Spleen (tissue), 11 donors: ENCODE measurements around the gene RASEF. TPM values are rescaled to one million over a fixed set of nuclear protein-coding genes. Genes with fewer than 3 reads are reported as not detected.

Experiments used
- DNase-seq: peaks from one replicate; pipeline ENCODE4 v3.0.0-alpha.2; 2020
- H3K27ac ChIP-seq, 8 donors: fragments of 200-600 bp; sonication (generic) in 7 of 8; 1 replicate in 4 of 8; 2 replicates in 4 of 8; pipeline versions ENCODE4 v1.5.0 to v1.8.0; 2016 to 2021; ENCODE audit warnings: inconsistent platforms in 4 of 8, mild to moderate bottlenecking in 4 of 8, moderate library complexity in 1 of 8
- H3K27me3 ChIP-seq, 7 donors: fragments of 200-600 bp; sonication (generic) in 6 of 7; replicated peaks in 1 of 7; 1 replicate in 4 of 7; 2 replicates in 3 of 7; pipeline versions ENCODE4 v1.5.0 to v1.8.0; 2016 to 2021; ENCODE audit warnings: inconsistent platforms in 3 of 7, mild to moderate bottlenecking in 1 of 7
- H3K36me3 ChIP-seq, 6 donors: fragments of 200-600 bp; sonication (generic) in 5 of 6; 1 replicate in 4 of 6; 2 replicates in 2 of 6; pipeline versions ENCODE4 v1.5.0 to v1.8.0; 2016 to 2021; ENCODE audit warnings: inconsistent platforms in 2 of 6
- H3K4me1 ChIP-seq, 6 donors: fragments of 200-600 bp; sonication (generic) in 5 of 6; 1 replicate in 3 of 6; 2 replicates in 3 of 6; pipeline versions ENCODE4 v1.5.0 to v1.8.0; 2016 to 2021; ENCODE audit warnings: inconsistent platforms in 3 of 6
- H3K4me3 ChIP-seq, 8 donors: fragments of 200-600 bp; sonication (generic) in 7 of 8; 1 replicate in 4 of 8; 2 replicates in 4 of 8; pipeline versions ENCODE4 v1.5.0 to v1.8.0; 2016 to 2021; ENCODE audit warnings: inconsistent platforms in 4 of 8, mild to moderate bottlenecking in 4 of 8, moderate library complexity in 2 of 8
- H3K9me3 ChIP-seq, 8 donors: fragments of 200-600 bp; sonication (generic) in 7 of 8; 1 replicate in 4 of 8; 2 replicates in 4 of 8; pipeline versions ENCODE4 v1.5.0 to v1.8.0; 2016 to 2021; ENCODE audit warnings: inconsistent platforms in 4 of 8
- POLR2A ChIP-seq, 3 donors: fragments of 450-650 bp; IDR thresholded peaks; one replicate each; pipeline ENCODE4 v1.5.1; 2017; ENCODE audit warnings: antibody characterized with exemption in 3 of 3, mild to moderate bottlenecking in 1 of 3
- POLR2AphosphoS5 ChIP-seq, 3 donors: sonication (generic); formaldehyde crosslinking; IDR thresholded peaks; one replicate each; pipeline ENCODE4 v1.5.1; 2017; ENCODE audit warnings: antibody characterized with exemption in 3 of 3
- WGBS, 5 donors: extraction: QIAGEN DNeasy Blood & Tissue Kit in 3 of 5; methylation state at CpG; one replicate each; pipeline versions ENCODE4 v1.1.5 to v1.1.7; 2013 to 2018; 5-methylcytosine and 5-hydroxymethylcytosine counted together
- intact Hi-C: fragments of 100-400 bp; cut with DNase I; formaldehyde crosslinking; loops from one replicate; pipeline ENCODE4 v1.15.0; 2023; ENCODE audit warnings: low total_unique reads
- polyA plus RNA-seq, 3 donors: library from polyadenylated mRNA; stranded (reverse); fragments of 200-250 nt; gene quantifications; one replicate each; pipeline ENCODE4 v1.2.1, GENCODE V29; 2013
- total RNA-seq, 7 donors: library from RNA; depleted of rRNA in 3 of 7; stranded (reverse); fragments of >200 nt in 3 of 7; fragmentation: NEBNext Ultra II Directional in 4 of 7; extraction: Animal tissue kit (Norgen Biotek cat#: 25700) in 4 of 7; gene quantifications; one replicate each; pipeline versions ENCODE4 v1.1.0 to v1.2.1, GENCODE V29; 2016 to 2021
- TF ChIP-seq, protein P1 (sequence below), 11 experiments: fragments of 200-600 bp in 7 of 11; fragments of 450-650 bp in 4 of 11; sonication (generic) in 4 of 11; IDR thresholded peaks in 8 of 11; conservative IDR thresholded peaks in 3 of 11; 1 replicate in 7 of 11; 2 replicates in 4 of 11; pipeline versions ENCODE4 v1.4.0 to v1.8.0; 2016 to 2021; ENCODE audit warnings: antibody characterized with exemption in 11 of 11, inconsistent platforms in 4 of 11, mild to moderate bottlenecking in 1 of 11
- donor health status: healthy with polysubstance abuse.
- donor health status: DM: no; HTN: no; CAD: no; lungs with moderate emphysema.
- donor health status: DM: no; HTN: no; CAD: no.
- donor health status: Bipolar disorder and iron deficiency.
- donor health status: healthy.
- donor health status: DM: no; HTN: no; CAD: no.
- donor health status: DM: yes; HTN: yes; CAD: no.

RASEF gene
- total and polyA plus RNA-seq, 10 donors = 0.04 to 0.72 (median 0.21) TPM

- Histone ChIP-seq H3K27ac (no peak overlapping the region), H3K9me3 (no peaks in the 10 kb centered on the region), H3K4me3 (no peak overlapping the region), H3K4me1 (peaks cover 0 to 3% (median under 1%) of the 10 kb centered on the region in 6 donors), H3K27me3 (peaks cover 0 to 32% (median 21%) of the 10 kb centered on the region in 7 donors), H3K36me3 (no peaks in the 10 kb centered on the region)
- WGBS, 5 donors = 84 to 97% (median 90%) methylated on average over 1 of the region's 1 CpG
- no peak for DNase-seq
- TF ChIP-seq, protein P1, sequence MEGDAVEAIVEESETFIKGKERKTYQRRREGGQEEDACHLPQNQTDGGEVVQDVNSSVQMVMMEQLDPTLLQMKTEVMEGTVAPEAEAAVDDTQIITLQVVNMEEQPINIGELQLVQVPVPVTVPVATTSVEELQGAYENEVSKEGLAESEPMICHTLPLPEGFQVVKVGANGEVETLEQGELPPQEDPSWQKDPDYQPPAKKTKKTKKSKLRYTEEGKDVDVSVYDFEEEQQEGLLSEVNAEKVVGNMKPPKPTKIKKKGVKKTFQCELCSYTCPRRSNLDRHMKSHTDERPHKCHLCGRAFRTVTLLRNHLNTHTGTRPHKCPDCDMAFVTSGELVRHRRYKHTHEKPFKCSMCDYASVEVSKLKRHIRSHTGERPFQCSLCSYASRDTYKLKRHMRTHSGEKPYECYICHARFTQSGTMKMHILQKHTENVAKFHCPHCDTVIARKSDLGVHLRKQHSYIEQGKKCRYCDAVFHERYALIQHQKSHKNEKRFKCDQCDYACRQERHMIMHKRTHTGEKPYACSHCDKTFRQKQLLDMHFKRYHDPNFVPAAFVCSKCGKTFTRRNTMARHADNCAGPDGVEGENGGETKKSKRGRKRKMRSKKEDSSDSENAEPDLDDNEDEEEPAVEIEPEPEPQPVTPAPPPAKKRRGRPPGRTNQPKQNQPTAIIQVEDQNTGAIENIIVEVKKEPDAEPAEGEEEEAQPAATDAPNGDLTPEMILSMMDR (IDR thresholded peaks at IDR 0.05 in 8 of 11, conservative IDR thresholded peaks at IDR 0.05 in 3 of 11) = no peak
- TF ChIP-seq POLR2A (IDR thresholded peaks at IDR 0.05) (no peak), POLR2AphosphoS5 (IDR thresholded peaks at IDR 0.05) (no peak)
- intact Hi-C loops = no loop called here
Measured at GRCh38 chr9:83056911-83057310, 6.0 kb downstream of the RASEF start.

DNA sequence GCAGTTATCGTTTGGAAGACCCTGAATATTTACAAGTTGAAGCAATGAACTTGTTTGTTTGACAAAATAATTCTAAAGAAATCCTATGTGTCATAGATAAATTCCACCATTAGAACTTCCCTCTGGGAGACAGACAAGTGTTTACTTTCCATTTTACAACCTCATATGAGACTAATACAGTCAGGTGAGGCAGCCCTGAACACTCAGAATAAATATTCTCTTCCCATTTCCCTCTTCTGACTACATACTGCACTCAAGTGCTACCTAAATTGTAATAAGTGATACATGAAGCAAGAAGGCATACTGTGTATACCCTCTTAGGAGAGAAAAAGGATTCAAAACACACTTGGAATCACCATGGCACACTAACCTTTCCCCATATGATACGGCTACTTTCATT, 6.8 kb downstream of the RASEF start:
- DNase-seq = no peak
- WGBS, 5 donors = 82 to 92% (median 88%) methylated on average over 2 of the region's 2 CpGs
- Histone ChIP-seq H3K27ac (no peak overlapping the region), H3K9me3 (no peaks in the 10 kb centered on the region), H3K27me3 (peaks cover 0 to 25% (median 14%) of the 10 kb centered on the region in 7 donors), H3K4me1 (no peaks in the 10 kb centered on the region), H3K4me3 (no peak overlapping the region), H3K36me3 (no peaks in the 10 kb centered on the region)
- intact Hi-C loops = no loop called here
- no peak for TF ChIP-seq POLR2AphosphoS5 (IDR thresholded peaks at IDR 0.05)
- TF ChIP-seq POLR2A (IDR thresholded peaks at IDR 0.05) = no peak
- TF ChIP-seq, protein P1 (IDR thresholded peaks at IDR 0.05 in 8 of 11, conservative IDR thresholded peaks at IDR 0.05 in 3 of 11) = no peak

GRCh38 chr9:83047839-83048775, 14.8 kb downstream of the RASEF start:
- Histone ChIP-seq H3K27me3 (peaks cover 0 to 7% (median 0%) of the 10 kb centered on the region in 7 donors), H3K36me3 (no peaks in the 10 kb centered on the region), H3K4me1 (no peaks in the 10 kb centered on the region), H3K4me3 (no peak overlapping the region), H3K9me3 (no peaks in the 10 kb centered on the region), H3K27ac (no peak overlapping the region)
- TF ChIP-seq POLR2AphosphoS5 (IDR thresholded peaks at IDR 0.05) = no peak
- no peak for TF ChIP-seq POLR2A (IDR thresholded peaks at IDR 0.05)
- TF ChIP-seq, protein P1 (IDR thresholded peaks at IDR 0.05 in 8 of 11, conservative IDR thresholded peaks at IDR 0.05 in 3 of 11) = no peak
- WGBS, 5 donors = 57 to 69% (median 67%) methylated on average over 10 to 11 of the region's 11 CpGs
- DNase-seq = no peak
- intact Hi-C loops = no loop called here

GRCh38 chr9:83043597-83043996, 19.3 kb downstream of the RASEF start:
- no peak for TF ChIP-seq POLR2A (IDR thresholded peaks at IDR 0.05)
- TF ChIP-seq, protein P1 (IDR thresholded peaks at IDR 0.05 in 8 of 11, conservative IDR thresholded peaks at IDR 0.05 in 3 of 11) = no peak
- TF ChIP-seq POLR2AphosphoS5 (IDR thresholded peaks at IDR 0.05) = no peak
- Histone ChIP-seq H3K27ac (no peak overlapping the region), H3K9me3 (no peaks in the 10 kb centered on the region), H3K36me3 (no peaks in the 10 kb centered on the region), H3K4me1 (no peaks in the 10 kb centered on the region), H3K4me3 (no peak overlapping the region), H3K27me3 (peaks cover 0 to 12% (median 0%) of the 10 kb centered on the region in 7 donors)
- DNase-seq = no peak
- WGBS, 5 donors = 77 to 85% (median 78%) methylated on average over 7 of the region's 7 CpGs
- intact Hi-C loops = no loop called here
